Heart left ventricle (tissue), 13 donors: ENCODE results near the gene IGFBP5.

Experiments used
- CTCF ChIP-seq, 12 donors: fragments of 200-600 bp; sonication (generic) in 4 of 12; IDR thresholded peaks; one replicate each; pipeline versions ENCODE4 v1.5.0 to v1.8.0; 2018 to 2022; ENCODE audit warnings: antibody characterized with exemption in 12 of 12, mild to moderate bottlenecking in 5 of 12
- POLR2A ChIP-seq, 2 donors: fragments of 450-650 bp; IDR thresholded peaks; one replicate each; pipeline ENCODE4 v1.6.1; 2017; ENCODE audit warnings: antibody characterized with exemption in 2 of 2, mild to moderate bottlenecking in 2 of 2, moderate library complexity in 2 of 2
- donor health status: ischemic (EF 13 %, LVEDD 7.1; RV severe dilation, severe dysfunction).
- donor health status: DM: no; HTN: yes; CAD: no.
- donor health status: DM: no; HTN: no; CAD: no.
- donor health status: ischemic (EF 25% LVEDD 6.9; RV normal size, moderate dysfunction).
- donor health status: ischemic (EF 25% LVEDD 5.7; RV mildly dilated, moderate dysfunction).
- donor health status: ischemic (EF 35%, LVEDD 5.7; RV mildly dilated, moderate dysfunction).
- donor health status: nonischemic (EF 11% LVEDD 7.7; RV severe dilation, severe dysfunction).
- donor health status: DM: yes; HTN: yes; CAD: no.
- donor health status: PGD.
- donor health status: ischemic (EF 29% LVEDD 5.4; RV normal size, mild dysfunction).
- donor health status: nonischemic (EF 23%, LVEDD 6.1; RV moderate dilation, normal function).

DNA sequence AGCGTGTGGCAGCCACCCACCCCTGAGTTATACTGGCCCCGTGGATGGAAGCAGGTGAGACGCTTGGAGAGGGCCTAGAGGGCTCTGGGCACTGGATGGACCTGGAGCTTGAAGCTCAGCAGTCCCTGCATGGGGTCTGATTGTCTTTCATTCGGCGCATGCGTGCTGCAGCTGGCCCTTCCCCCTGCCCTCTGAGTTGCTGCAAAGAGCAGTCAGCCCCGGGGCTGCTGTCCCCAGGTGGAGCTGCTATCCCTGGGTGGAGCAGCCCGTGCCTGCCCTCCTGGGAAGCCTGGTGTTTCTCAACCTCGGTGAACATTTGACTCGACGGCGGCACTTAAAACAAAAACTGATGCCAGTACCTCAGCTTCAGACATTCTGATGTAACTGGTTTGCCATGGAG, 29.6 kb downstream of the IGFBP5 start:
- TF ChIP-seq CTCF (IDR thresholded peaks at IDR 0.05) (no peak), POLR2A (IDR thresholded peaks at IDR 0.05) (no peak)
